Uterus (tissue), 4 donors: ENCODE results near the gene AUTS2. TPM values are rescaled to one million over a fixed set of nuclear protein-coding genes. Genes with fewer than 3 reads are reported as not detected.

Source experiments
- DNase-seq, 2 donors: peaks; one replicate each; pipeline ENCODE4 v3.0.0-alpha.2; 2019 to 2020
- H3K27ac ChIP-seq, 2 donors: fragments of 200-600 bp; sonication (generic); 1 replicate in 1 of 2; 2 replicates in 1 of 2; pipeline ENCODE4 v1.5.1; 2016 to 2018
- H3K27me3 ChIP-seq, 2 donors: fragments of 200-600 bp; sonication (generic); one replicate each; pipeline ENCODE4 v1.5.1; 2018 to 2019; ENCODE audit warnings: control low read depth in 1 of 2
- H3K36me3 ChIP-seq, 2 donors: fragments of 200-600 bp; sonication (generic); one replicate each; pipeline ENCODE4 v1.5.1; 2019; ENCODE audit warnings: control low read depth in 1 of 2
- H3K4me1 ChIP-seq, 2 donors: fragments of 200-600 bp; sonication (generic); one replicate each; pipeline ENCODE4 v1.5.1; 2018 to 2019; ENCODE audit warnings: control low read depth in 1 of 2
- H3K4me3 ChIP-seq, 2 donors: fragments of 200-600 bp; sonication (generic); 1 replicate in 1 of 2; 2 replicates in 1 of 2; pipeline ENCODE4 v1.5.1; 2018 to 2019; ENCODE audit warnings: mild to moderate bottlenecking in 1 of 2
- H3K9me3 ChIP-seq, 2 donors: fragments of 200-600 bp; sonication (generic); one replicate each; pipeline ENCODE4 v1.5.1; 2019; ENCODE audit warnings: control low read depth in 1 of 2
- CTCF ChIP-seq, 4 experiments: fragments of 200-600 bp in 2 of 4; fragments of 450-650 bp in 2 of 4; sonication (generic) in 2 of 4; IDR thresholded peaks; one replicate each; pipeline ENCODE4 v1.5.1; 2016 to 2019; ENCODE audit warnings: antibody characterized with exemption in 4 of 4, mild to moderate bottlenecking in 2 of 4, moderate library complexity in 1 of 4
- POLR2A ChIP-seq, 2 donors: fragments of 450-650 bp; IDR thresholded peaks; one replicate each; pipeline ENCODE4 v1.6.1; 2016; ENCODE audit warnings: antibody characterized with exemption in 2 of 2, mild to moderate bottlenecking in 1 of 2, moderate library complexity in 1 of 2
- intact Hi-C: fragments of 100-400 bp; cut with DNase I; formaldehyde crosslinking; loops from one replicate; pipeline ENCODE4 v1.15.1; 2023; ENCODE audit warnings: low total_unique reads
- total RNA-seq, 4 donors: library from RNA; depleted of rRNA in 3 of 4; stranded (reverse); fragments of >200 nt in 3 of 4; gene quantifications; one replicate each; pipeline versions ENCODE4 v1.1.0 to v1.2.4, GENCODE V29; 2014 to 2023
- donor health status: DM: yes; HTN: yes; CAD: no.

AUTS2 gene
- total RNA-seq, 4 donors from 2014 or later: 10.5 to 58.2 (median 30.0) TPM

- H3K36me3 ChIP-seq: no peaks in the 10 kb centered on the region
- DNase-seq: no peak
- no peaks in the 10 kb centered on the region for H3K27me3 ChIP-seq
- TF ChIP-seq POLR2A (IDR thresholded peaks at IDR 0.05): no peak
- TF ChIP-seq CTCF (IDR thresholded peaks at IDR 0.05): no peak
- intact Hi-C loops: no loop called here
- H3K4me1 ChIP-seq: no peaks in the 10 kb centered on the region
- H3K9me3 ChIP-seq: no peaks in the 10 kb centered on the region
- H3K27ac ChIP-seq: no peak overlapping the region
- H3K4me3 ChIP-seq: no peak overlapping the region
These were observed 471.7 kb downstream of the AUTS2 start for GRCh38 chr7:70069977-70070376.

GRCh38 chr7:70071766-70072165 is 473.5 kb downstream of the AUTS2 start:
- Histone ChIP-seq H3K27me3 (no peaks in the 10 kb centered on the region), H3K9me3 (no peaks in the 10 kb centered on the region), H3K4me3 (no peak overlapping the region), H3K27ac (no peak overlapping the region), H3K36me3 (no peaks in the 10 kb centered on the region), H3K4me1 (no peaks in the 10 kb centered on the region)
- TF ChIP-seq CTCF (IDR thresholded peaks at IDR 0.05) (no peak), POLR2A (IDR thresholded peaks at IDR 0.05) (no peak)
- intact Hi-C loops: no loop called here
- no peak for DNase-seq

GRCh38 chr7:70072220-70072619 is 473.9 kb downstream of the AUTS2 start:
- Histone ChIP-seq H3K9me3 (no peaks in the 10 kb centered on the region), H3K4me3 (no peak overlapping the region), H3K27ac (no peak overlapping the region), H3K27me3 (no peaks in the 10 kb centered on the region), H3K4me1 (no peaks in the 10 kb centered on the region), H3K36me3 (no peaks in the 10 kb centered on the region)
- no peak for DNase-seq
- TF ChIP-seq POLR2A (IDR thresholded peaks at IDR 0.05): no peak
- TF ChIP-seq CTCF (IDR thresholded peaks at IDR 0.05): no peak
- intact Hi-C loops: no loop called here

- Histone ChIP-seq H3K36me3 (no peaks in the 10 kb centered on the region), H3K27ac (no peak overlapping the region), H3K4me3 (no peak overlapping the region), H3K4me1 (no peaks in the 10 kb centered on the region), H3K9me3 (no peaks in the 10 kb centered on the region), H3K27me3 (no peaks in the 10 kb centered on the region)
- intact Hi-C loops: no loop called here
- no peak for DNase-seq
- TF ChIP-seq POLR2A (IDR thresholded peaks at IDR 0.05) (no peak), CTCF (IDR thresholded peaks at IDR 0.05) (no peak)
These were observed 478.1 kb downstream of the AUTS2 start for GRCh38 chr7:70076325-70076724.

- H3K27me3 ChIP-seq: no peaks in the 10 kb centered on the region
- no peak overlapping the region for H3K27ac ChIP-seq
- TF ChIP-seq CTCF (IDR thresholded peaks at IDR 0.05) (no peak), POLR2A (IDR thresholded peaks at IDR 0.05) (no peak)
- H3K4me1 ChIP-seq: no peaks in the 10 kb centered on the region
- H3K4me3 ChIP-seq: no peak overlapping the region
- no peaks in the 10 kb centered on the region for H3K36me3 ChIP-seq
- intact Hi-C loops: no loop called here
- H3K9me3 ChIP-seq: no peaks in the 10 kb centered on the region
- DNase-seq: no peak
These were observed 483.9 kb downstream of the AUTS2 start for GRCh38 chr7:70082099-70082611.
